ENCODE results near the gene FCRLA. TPM values are rescaled to one million over a fixed set of nuclear protein-coding genes. Genes with fewer than 3 reads are reported as not detected.

FCRLA gene
- total and polyA plus RNA-seq, 2 donors (not counting 1 experiment from before 2014, with no cell fraction given): 140 to 248 TPM

GRCh38 chr1:161739865-161740566, 33.0 kb downstream of the FCRLA start:
- no peak for TF ChIP-seq CTCF (IDR thresholded peaks at IDR 0.05)
- no peak for TF ChIP-seq EZH2 (IDR thresholded peaks at IDR 0.05; ENCODE audit: borderline replicate concordance, insufficient read depth, low read depth, low read length, poor library complexity, severe bottlenecking)
- Histone ChIP-seq H2AFZ (ENCODE audit: insufficient read depth, low read depth, low read length, poor library complexity, severe bottlenecking) (no peak overlapping the region), H3K4me2 (replicated peaks; ENCODE audit: low read depth, low read length, poor library complexity, severe bottlenecking) (peak overlapping the region; percentile 65), H3K27me3 (replicated peaks in 1 of 4; ENCODE audit: control extremely low read depth in 1 of 4, control insufficient read depth in 3 of 4, insufficient read depth in 4 of 4, low read length in 3 of 4) (no peaks in the 10 kb centered on the region), H3K4me1 (ENCODE audit: control insufficient read depth in 2 of 2, insufficient read depth in 2 of 2, low read length in 2 of 2) (peaks cover 34 to 35% of the 10 kb centered on the region in 2 donors), H3K4me3 (ENCODE audit: control extremely low read depth in 1 of 5, extremely low read depth in 1 of 5, insufficient read depth in 1 of 5, low read depth in 2 of 5, low read length in 4 of 5) (peak overlapping the region in 2 of 5 experiments; percentile 4 to 40), H3K27ac (ENCODE audit: low read length in 2 of 2) (peak overlapping the region; percentile 74 to 77), H3K79me2 (ENCODE audit: control insufficient read depth, insufficient read depth, low read length) (no peaks in the 10 kb centered on the region), H3K9me3 (ENCODE audit: control extremely low read depth in 1 of 3, control insufficient read depth in 2 of 3, insufficient read depth in 1 of 3, low read length in 2 of 3) (no peaks in the 10 kb centered on the region), H4K20me1 (ENCODE audit: control insufficient read depth, insufficient read depth, low read length, poor library complexity, severe bottlenecking) (no peaks in the 10 kb centered on the region), H3K9ac (ENCODE audit: low read length) (peak overlapping the region; percentile 21), H3K36me3 (replicated peaks in 1 of 2; ENCODE audit: control extremely low read depth in 1 of 2, control insufficient read depth in 1 of 2, extremely low read depth in 1 of 2, insufficient read depth in 2 of 2, low read length in 1 of 2) (no peaks in the 10 kb centered on the region)
- intact Hi-C loops (cut with micrococcal nuclease): loop anchor here (1.0 to 10.0 kb wide), 6 partner anchors 13 to 1815 kb away; partner anchors contain the start of genes TAGLN2 and TOMM40L
- Mint-ChIP-seq H3K27me3 (peaks cover 3% of the 10 kb centered on the region), H3K4me3 (peak overlapping the region; percentile 74), H3K9me3 (ENCODE audit: insufficient read depth) (no peaks in the 10 kb centered on the region), H3K27ac (peak overlapping the region; percentile 92), H3K4me1 (peaks cover 43% of the 10 kb centered on the region)
- ChIA-PET POLR2A (interaction anchor here (0.6 to 5.7 kb wide), 6 partner anchors 10 to 340 kb away, joined by 3 to 82 read pairs (median 5); partner anchors contain the start of gene DUSP12), CTCF (interaction anchor here (0.7 to 7.9 kb wide), 18 partner anchors 9 to 574 kb away, joined by 3 to 142 read pairs (median 6); partner anchors contain the start of genes DUSP12, FCRLA and PPOX)
- ATAC-seq (ENCODE audit: low read depth): peak; percentile 68
- WGBS (ENCODE audit: insufficient coverage): 30% methylated on average over 3 of the region's 8 CpGs
- peak; percentile 75 for DNase-seq

GRCh38 chr1:161740921-161741320, 33.9 kb downstream of the FCRLA start:
- H3K4me1 Mint-ChIP-seq: peaks cover 43% of the 10 kb centered on the region
- peak overlapping the region; percentile 92 for H3K27ac Mint-ChIP-seq
- no peak overlapping the region for H2AFZ ChIP-seq (ENCODE audit: insufficient read depth, low read depth, low read length, poor library complexity, severe bottlenecking)
- CTCF ChIA-PET: interaction anchor here (0.8 to 7.9 kb wide), 17 partner anchors 8 to 257 kb away, joined by 3 to 142 read pairs (median 9); partner anchors contain the start of genes DUSP12 and FCRLA
- DNase-seq: peak; percentile 59
- WGBS (ENCODE audit: insufficient coverage): no CpG with 5 or more reads among the region's 6 CpGs
- no peaks in the 10 kb centered on the region for H3K36me3 ChIP-seq (replicated peaks in 1 of 2; ENCODE audit: control extremely low read depth in 1 of 2, control insufficient read depth in 1 of 2, extremely low read depth in 1 of 2, insufficient read depth in 2 of 2, low read length in 1 of 2)
- peaks cover 34 to 35% of the 10 kb centered on the region in 2 donors for H3K4me1 ChIP-seq (ENCODE audit: control insufficient read depth in 2 of 2, insufficient read depth in 2 of 2, low read length in 2 of 2)
- H3K9me3 Mint-ChIP-seq (ENCODE audit: insufficient read depth): no peaks in the 10 kb centered on the region
- H3K9ac ChIP-seq (ENCODE audit: low read length): peak overlapping the region; percentile 21
- H3K27ac ChIP-seq (ENCODE audit: low read length in 2 of 2): peak overlapping the region; percentile 74 to 77
- H3K27me3 ChIP-seq (replicated peaks in 1 of 4; ENCODE audit: control extremely low read depth in 1 of 4, control insufficient read depth in 3 of 4, insufficient read depth in 4 of 4, low read length in 3 of 4): no peaks in the 10 kb centered on the region
- H3K79me2 ChIP-seq (ENCODE audit: control insufficient read depth, insufficient read depth, low read length): no peaks in the 10 kb centered on the region
- TF ChIP-seq EZH2 (IDR thresholded peaks at IDR 0.05; ENCODE audit: borderline replicate concordance, insufficient read depth, low read depth, low read length, poor library complexity, severe bottlenecking) (no peak), CTCF (IDR thresholded peaks at IDR 0.05) (no peak)
- POLR2A ChIA-PET: interaction anchor here (0.5 to 5.7 kb wide), 3 partner anchors 9 to 100 kb away, joined by 5 to 82 read pairs (median 14); partner anchors contain the start of gene DUSP12
- H4K20me1 ChIP-seq (ENCODE audit: control insufficient read depth, insufficient read depth, low read length, poor library complexity, severe bottlenecking): no peaks in the 10 kb centered on the region
- H3K4me3 Mint-ChIP-seq: peak overlapping the region; percentile 76
- intact Hi-C loops (cut with micrococcal nuclease): loop anchor here (1.0 to 10.0 kb wide), 6 partner anchors 36 to 1816 kb away; partner anchors contain the start of genes TAGLN2 and TOMM40L
- peak overlapping the region; percentile 65 for H3K4me2 ChIP-seq (replicated peaks; ENCODE audit: low read depth, low read length, poor library complexity, severe bottlenecking)
- H3K9me3 ChIP-seq (ENCODE audit: control extremely low read depth in 1 of 3, control insufficient read depth in 2 of 3, insufficient read depth in 1 of 3, low read length in 2 of 3): no peaks in the 10 kb centered on the region
- no peak for ATAC-seq (ENCODE audit: low read depth)
- peak overlapping the region in 1 of 5 experiments; percentile 40 for H3K4me3 ChIP-seq (ENCODE audit: control extremely low read depth in 1 of 5, extremely low read depth in 1 of 5, insufficient read depth in 1 of 5, low read depth in 2 of 5, low read length in 4 of 5)
- peaks cover 8% of the 10 kb centered on the region for H3K27me3 Mint-ChIP-seq
